Measurements from ENCODE around the gene C2CD2.

- no peak for TF ChIP-seq CTCF (conservative IDR thresholded peaks at IDR 0.05; ENCODE audit: low read depth, low read length)
- no peak for TF ChIP-seq EZH2 (IDR thresholded peaks at IDR 0.05; ENCODE audit: borderline replicate concordance, low read depth, low read length, poor library complexity, severe bottlenecking)
Observed at GRCh38 chr21:41914358-41914757, 39.5 kb downstream of the C2CD2 start.
